ENCODE results near the gene SLFN14.
"Not testable (repeated sequence)": the region's sequence is repeated elsewhere in the genome, so short reads cannot be mapped to it uniquely, and the experiment has no call there.

Gene SLFN14

DNA sequence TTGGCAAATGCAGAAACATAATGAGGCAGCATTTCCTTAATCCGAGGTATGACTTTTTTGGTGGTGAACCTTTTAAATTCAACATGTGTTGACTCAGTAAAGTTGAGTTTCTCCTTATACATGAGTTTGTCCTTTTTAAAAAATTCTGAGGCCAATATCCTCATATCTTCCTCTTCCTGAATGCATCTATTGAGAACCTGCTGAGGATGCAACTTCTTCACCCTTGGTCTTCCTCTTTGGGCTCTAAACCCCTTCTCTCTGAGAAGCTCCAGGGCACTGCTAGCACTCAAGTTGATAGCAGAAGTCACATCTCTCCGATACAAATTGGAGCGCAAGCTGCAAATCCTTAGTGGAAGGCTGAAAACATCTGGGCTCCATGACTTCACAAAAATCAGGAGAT lies 3.3 kb downstream of the SLFN14 start:
- DNase-seq, result no peak

DNA sequence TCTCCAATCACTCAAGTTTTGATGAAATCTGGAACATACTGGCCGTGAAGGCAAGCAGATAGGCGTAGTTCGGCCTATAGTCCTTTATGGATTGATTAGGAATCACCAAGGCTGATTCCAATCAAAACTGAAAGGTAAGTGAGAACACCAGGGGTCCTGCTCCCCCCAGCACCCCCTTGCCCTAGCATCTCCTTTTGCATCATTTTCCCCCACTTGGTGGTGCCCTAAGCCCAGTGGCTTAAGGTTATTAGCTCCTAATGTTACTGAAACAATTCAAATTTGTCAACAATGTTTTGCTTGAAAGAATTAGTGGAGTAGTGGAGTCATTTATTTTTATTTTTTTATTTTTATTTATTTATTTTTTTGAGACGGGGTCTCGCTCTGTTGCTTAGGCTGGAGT lies 4.9 kb downstream of the SLFN14 start:
- peak; percentile 14 for DNase-seq

- no peak for DNase-seq
These were observed 6.0 kb downstream of the SLFN14 start for GRCh38 chr17:35554668-35555067.

DNA sequence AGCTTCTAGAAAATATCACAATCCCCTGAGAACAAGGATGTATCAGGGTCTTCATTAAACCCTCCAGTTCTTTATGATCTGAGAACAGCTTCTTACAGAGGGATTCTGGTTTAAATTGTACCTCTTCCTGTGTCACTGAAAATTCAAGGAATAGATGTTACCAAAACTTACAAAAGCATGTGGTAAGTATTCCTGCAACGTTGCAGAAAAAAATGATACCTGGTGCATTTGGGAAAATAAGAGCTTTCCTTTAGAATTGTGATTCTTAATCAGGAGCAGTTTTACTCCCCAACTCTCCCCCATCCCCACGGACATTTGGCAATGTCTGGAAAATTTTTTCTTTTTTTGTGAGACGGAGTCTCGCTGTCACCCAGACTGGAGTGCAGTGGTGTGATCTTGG lies 7.3 kb downstream of the SLFN14 start:
- DNase-seq, result no peak

GRCh38 chr17:35548978-35549377 lies 11.6 kb downstream of the SLFN14 start:
- no peak for DNase-seq

GRCh38 chr17:35548208-35548810 lies 12.3 kb downstream of the SLFN14 start:
- no peak for DNase-seq

DNA sequence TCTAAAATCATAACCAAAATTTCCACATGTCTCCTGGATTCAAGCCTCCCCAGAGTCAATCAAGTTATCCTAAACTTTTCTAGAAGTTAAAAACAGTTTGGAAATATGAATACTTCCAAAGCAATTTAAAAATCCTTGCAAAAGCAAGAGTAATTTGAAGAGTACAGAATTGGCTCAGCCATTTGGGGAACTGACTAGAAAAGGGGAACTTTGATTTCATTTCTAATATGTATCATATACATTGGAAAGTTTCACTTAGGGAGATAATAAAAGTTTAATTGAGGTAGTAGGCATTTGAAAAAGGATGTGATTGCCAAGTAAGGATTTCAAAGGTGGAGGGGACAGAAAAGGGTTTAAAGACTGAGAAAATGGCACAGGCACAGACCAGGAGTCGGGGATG lies 14.1 kb downstream of the SLFN14 start:
- DNase-seq, result no peak

DNA sequence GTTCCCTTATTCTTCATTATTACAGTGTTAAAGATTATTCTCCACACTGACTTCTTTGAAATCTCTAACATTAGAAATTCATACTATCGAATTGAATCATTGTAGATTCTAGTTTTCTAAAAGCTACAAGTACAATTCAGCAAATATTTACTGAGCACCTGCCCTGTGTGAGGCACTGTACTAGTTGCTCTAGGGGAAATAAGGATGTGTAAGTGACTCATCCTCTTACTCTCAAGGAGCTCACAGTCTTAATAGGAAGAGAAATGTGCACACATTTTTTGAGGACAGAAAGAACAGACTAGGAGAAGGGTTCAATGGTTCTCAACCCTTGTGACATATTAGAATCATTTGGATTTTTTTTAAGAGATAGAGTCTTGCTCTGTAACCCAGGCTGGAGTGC lies 15.5 kb downstream of the SLFN14 start:
- no peak for DNase-seq

DNA sequence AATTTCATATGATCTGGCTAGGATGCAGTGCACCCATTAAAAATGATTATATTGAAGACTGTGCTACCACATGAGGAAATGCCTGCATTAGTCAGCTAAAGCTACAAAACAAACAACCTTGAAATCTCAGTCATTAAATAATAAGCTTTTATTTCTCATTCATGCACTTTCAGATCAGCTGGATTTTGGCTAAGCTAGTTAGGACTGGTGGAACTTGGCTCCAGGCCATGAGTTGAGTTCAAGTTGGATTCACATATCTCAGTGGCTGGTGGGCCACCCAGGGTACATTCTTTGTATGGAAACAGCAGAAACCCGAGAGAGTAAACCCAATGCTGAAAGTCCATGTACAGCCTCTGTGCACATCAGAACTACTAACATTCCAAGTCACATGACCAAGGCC lies 16.8 kb downstream of the SLFN14 start:
- no peak for DNase-seq

DNA sequence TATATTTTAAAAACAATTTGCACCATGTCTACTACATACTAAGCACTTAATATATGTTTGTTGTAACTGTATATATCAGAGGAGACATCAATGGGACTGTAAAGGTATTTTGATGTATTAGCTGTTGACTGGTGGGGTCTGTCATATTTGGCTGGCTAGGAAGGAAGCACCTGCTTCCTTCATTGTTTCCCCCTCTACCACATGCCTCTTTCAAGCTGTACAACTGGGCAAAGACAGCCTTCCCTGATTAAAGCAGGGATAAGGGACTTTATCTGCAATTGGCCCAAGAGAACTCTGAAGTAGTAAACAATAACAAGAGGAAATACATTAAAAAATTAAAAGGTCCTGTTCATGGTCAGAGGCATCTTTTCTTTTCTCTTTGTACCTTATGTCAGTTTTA lies 17.6 kb downstream of the SLFN14 start:
- DNase-seq, result no peak

- no peak for DNase-seq
These were observed 19.2 kb downstream of the SLFN14 start for GRCh38 chr17:35541434-35541833.

- peak; percentile 56 for DNase-seq
These were observed 19.8 kb downstream of the SLFN14 start for GRCh38 chr17:35540589-35541404.

- DNase-seq, result no peak
These were observed 21.0 kb downstream of the SLFN14 start for GRCh38 chr17:35539659-35540026.

GRCh38 chr17:35537601-35538141 lies 22.9 kb downstream of the SLFN14 start, which contains the start of gene SLFN12L:
Gene SLFN12L (minus strand): TSS chr17:35537678. CDS start chr17:35522364, 15,314 bp downstream.
- peak; percentile 31 for DNase-seq

DNA sequence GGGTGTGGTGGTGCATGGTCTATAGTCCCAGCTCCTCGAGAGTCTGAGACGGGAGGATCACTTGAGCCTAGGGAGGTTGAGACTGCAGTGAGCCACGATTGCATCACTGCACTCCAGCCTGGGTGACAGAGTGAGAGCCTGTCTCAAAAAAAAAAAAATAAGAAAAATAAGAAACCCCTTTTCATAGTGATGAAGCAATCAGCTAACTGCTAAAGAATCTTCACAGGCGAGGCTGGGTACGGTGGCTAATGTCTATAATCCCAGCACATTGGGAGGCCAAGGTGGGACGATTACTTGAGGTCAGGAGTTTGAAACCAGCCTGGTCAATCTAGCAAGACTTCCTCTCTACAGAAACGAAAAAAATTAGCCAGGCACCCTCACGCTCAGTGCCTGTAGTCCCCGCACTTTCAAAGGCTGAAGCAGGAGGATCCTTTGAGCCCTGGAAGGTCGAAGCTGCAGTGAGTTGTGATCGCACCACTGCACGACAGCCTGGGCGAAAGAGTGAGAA lies 23.9 kb downstream of the SLFN14 start:
- DNase-seq, result peak; percentile 56

DNA sequence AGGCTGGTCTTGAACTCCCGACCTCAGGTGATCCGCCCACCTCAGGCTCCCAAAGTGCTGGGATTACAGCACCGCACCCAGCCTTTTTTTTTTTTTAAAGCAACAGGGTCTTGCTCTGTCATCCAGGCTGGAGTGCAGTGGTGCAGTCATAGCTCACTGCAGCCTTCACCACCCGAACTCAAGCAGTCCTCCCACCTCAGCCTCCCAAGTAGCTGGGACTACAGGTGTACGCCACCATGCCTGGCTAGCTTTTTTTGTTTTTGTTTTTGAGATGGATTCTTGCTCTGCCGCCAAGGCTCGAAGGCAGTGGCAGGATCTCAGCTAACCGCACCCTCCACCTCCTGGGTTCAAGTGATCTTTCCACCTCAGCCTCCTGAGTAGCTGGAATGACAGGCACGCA lies 25.2 kb downstream of the SLFN14 start:
- DNase-seq, result peak; percentile 25

DNA sequence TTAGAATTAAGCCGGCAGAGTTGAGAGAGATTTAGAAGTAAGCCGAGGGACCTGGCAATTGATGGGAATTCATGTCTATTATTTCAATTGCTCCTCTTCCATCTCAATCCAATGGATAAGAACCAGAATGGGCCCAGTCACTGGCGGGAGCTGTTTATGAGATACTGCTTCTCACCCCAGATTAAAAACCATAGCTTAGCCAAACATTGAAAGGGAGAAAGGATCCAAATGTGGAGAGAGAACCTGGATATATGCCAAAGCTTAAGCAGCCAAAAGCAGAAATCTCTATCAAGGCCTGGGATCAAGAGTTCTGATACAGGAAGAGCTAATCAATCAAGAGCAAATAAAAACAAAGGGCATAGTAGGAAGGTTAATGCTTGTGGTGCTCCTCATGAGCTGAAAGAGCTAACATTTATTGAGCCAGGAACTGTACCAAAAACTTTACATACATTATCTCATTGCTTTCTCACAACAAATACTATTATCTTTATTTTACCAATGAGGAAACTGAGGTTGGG lies 26.0 kb downstream of the SLFN14 start:
- no peak for DNase-seq

GRCh38 chr17:35531160-35531559 lies 29.5 kb downstream of the SLFN14 start:
- no peak for DNase-seq

DNA sequence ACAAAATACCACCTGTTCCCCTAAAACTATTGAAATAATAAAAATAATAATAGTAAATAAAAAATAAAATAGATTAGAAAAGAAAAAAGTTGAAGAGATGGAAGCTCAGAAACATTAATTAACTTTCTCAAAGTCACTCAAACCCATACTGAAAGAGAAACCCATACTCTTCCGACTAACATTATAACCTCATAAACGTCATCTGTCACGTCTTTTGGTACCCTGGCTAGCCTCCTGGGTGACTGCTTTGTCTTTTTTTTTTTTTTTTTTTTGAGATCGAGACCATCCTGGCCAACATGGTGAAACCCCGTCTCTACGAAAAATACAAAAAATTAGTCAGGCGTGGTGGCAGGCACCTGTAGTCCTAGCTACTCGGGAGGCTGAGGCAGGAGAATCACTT lies 30.8 kb downstream of the SLFN14 start:
- no peak for DNase-seq

DNA sequence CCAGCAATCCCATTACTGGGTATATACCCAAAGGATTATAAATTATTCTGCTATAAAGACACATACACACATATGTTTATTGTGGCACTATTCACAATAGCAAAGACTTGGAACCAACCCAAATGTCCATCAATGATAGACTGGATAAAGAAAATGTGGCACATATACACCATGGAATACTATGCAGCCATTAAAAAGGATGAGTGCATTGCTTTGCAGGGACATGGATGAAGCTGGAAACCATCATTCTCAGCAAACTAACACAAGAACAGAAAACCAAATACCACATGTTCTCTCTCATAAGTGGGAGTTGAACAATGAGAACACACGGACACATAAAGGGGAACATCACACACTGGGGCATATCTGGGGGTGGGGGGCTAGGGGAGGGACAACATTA lies 31.3 kb downstream of the SLFN14 start:
- DNase-seq, result not testable (repeated sequence)

DNA sequence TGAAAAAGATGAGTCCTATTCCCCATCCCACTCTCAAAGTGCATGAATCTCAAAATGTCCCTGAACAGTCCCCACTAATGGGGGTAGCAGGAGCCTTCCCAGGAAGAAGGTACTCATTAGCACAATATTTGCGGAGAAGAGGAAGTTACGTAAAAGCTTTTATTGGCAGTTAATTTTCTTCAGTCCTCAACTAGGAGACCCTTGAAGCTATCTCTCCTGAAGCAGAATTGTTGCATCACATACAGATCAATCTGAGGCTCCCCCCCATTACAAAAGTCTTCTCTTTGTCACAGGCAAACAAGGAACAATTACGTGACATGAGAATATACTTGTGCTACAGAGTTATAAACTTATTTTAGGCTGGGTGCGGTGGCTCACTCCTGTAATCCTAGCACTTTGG lies 37.3 kb downstream of the SLFN14 start:
- no peak for DNase-seq

- peak; percentile 69 for DNase-seq
These were observed 38.9 kb downstream of the SLFN14 start for GRCh38 chr17:35521654-35522256.

- no peak for DNase-seq
These were observed 39.5 kb downstream of the SLFN14 start for GRCh38 chr17:35521150-35521549.

All from CD4-positive, alpha-beta T cell treated with Interleukin-6 for 4 hours (primary cell).